ENCODE results near the gene SRPK2. TPM values are rescaled to one million over a fixed set of nuclear protein-coding genes. Genes with fewer than 3 reads are reported as not detected.
"Not testable (repeated sequence)": the region's sequence is repeated elsewhere in the genome, so short reads cannot be mapped to it uniquely, and the experiment has no call there.

The SRPK2 gene
- polyA plus RNA-seq, 1 donor: 34.9 TPM

DNA sequence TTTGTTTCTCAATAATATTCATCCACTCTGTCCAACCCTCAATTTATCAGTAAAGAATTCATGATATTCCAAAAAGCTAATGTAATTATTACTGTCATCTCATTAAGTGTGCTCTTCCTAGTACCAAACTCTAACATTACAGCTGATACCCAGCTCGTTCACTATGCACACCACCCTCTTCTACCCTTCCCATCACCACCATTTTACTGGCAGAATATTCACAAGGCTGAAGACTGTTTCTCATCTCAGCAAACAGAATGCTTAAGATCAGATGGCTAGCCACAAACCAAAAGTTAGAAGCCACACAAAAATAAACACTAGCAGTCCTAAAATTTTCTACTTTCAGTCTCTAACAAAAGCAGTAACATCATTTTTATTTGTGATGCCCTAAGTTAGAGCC lies 121.5 kb downstream of the SRPK2 start:
- DNase-seq (ENCODE audit: low read depth): no peak

DNA sequence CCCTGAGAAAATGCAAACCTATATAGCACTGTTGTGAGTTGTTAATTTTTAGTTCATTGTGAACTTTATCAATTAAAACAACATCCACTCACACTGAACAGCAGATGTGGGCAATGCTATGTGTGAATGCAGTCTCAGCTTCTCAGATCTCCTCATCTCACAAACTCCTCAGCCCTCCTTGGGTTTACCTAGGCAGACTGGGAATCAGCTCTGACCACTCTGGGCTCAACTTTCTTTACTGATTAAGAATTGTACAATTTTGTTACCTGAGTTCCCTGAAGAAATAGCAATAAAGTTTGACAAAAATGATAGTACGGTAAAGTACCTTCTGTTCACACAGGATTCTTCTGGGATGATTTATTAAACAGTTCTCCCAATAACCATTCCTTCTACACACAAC lies 124.0 kb downstream of the SRPK2 start:
- no peak for DNase-seq (ENCODE audit: low read depth)

- no peak for DNase-seq (ENCODE audit: low read depth)
These were observed 127.0 kb downstream of the SRPK2 start for GRCh38 chr7:105261689-105262088.

GRCh38 chr7:105260201-105260871 lies 128.4 kb downstream of the SRPK2 start:
- DNase-seq (ENCODE audit: low read depth): not testable (repeated sequence)

DNA sequence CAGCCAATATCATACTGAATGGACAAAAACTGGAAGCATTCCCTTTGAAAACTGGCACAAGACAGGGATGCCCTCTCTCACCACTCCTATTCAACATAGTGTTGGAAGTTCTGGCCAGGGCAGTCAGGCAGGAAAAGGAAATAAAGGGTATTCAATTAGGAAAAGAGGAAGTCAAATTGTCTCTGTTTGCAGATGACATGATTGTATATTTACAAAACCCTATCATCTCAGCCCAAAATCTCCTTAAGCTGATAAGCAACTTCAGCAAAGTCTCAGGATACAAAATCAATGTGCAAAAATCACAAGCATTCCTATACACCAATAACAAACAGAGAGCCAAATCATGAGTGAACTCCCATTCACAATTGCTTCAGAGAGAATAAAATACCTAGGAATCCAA lies 129.8 kb downstream of the SRPK2 start:
- not testable (repeated sequence) for DNase-seq (ENCODE audit: low read depth)

- DNase-seq (ENCODE audit: low read depth): no peak
These were observed 131.4 kb downstream of the SRPK2 start for GRCh38 chr7:105257338-105257737.

- DNase-seq (ENCODE audit: low read depth): no peak
These were observed 131.9 kb downstream of the SRPK2 start for GRCh38 chr7:105256761-105257231.

- DNase-seq (ENCODE audit: low read depth): no peak
These were observed 138.0 kb downstream of the SRPK2 start for GRCh38 chr7:105250706-105251105.

DNA sequence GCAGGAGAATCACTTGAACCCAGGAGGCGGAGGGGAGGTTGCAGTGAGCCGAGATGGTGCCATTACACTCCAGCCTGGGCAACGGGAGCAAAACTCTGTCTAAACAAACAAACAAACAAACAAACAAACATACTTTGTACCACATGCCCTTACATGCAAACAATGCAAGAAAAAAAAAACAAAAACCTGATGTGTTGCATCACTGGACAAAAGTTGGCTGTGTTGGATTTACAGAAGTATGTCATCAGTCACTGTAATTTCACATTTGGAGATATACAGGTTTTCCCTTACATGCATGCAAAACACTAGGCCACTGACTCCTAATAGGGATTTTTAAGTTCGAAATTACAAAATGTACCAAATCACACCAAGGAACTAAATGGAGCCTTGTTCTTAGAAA lies 138.5 kb downstream of the SRPK2 start:
- no peak for DNase-seq (ENCODE audit: low read depth)

DNA sequence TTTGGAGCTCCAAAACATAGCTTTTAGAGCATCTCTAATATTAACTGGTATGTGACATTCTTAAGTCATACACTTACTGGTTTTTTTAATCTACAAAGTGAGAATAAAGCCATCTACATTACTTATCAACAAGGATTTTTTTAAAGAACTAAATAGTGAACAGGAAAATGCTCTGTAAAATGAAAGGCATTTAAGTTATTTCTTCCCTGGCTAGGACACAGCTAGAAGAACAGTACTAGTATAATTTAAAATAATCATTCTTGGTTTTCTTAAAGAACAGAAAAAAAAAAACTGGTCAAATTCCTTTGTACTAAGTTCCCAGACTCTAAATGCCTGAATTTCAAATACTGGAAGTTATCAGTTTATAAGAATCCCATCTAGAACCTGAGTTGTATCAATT lies 139.5 kb downstream of the SRPK2 start:
- DNase-seq (ENCODE audit: low read depth): no peak

DNA sequence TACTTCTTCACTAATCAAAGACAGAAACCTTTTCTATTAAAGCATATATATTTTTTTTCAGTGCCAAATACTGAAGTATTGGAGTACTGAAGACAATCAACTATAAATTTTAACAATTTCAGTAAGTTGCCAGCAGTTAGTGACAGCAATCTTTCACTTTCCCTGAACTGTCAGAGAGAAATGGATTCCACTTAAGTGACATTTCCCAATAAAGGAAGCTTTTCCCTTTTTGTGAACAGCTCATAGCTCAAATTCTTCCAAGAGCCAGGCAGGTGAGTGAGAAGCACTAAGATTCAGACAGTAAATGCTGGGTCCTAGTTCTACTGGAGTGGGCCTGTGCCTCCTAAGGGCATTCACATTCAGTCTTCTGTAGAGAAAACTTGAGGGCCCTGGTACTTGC lies 142.0 kb downstream of the SRPK2 start:
- no peak for DNase-seq (ENCODE audit: low read depth)

DNA sequence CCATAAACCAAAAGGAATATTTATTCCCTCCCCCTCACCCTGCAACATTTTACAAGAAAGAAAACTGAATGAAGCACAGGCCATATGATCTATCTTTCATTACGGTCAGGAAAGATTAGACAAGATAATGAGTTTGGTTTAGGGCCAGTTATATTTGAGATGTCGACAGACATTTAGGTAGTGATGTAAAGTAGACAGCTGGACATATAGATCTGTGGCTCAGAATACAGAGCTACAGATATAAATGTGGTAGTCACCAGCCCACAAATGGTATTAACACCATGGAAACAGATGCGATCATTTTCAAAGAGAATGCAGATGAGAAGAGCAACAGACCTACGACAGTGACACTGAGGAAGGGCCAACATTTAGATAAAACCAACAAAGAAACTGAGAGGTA lies 142.5 kb downstream of the SRPK2 start:
- no peak for DNase-seq (ENCODE audit: low read depth)

DNA sequence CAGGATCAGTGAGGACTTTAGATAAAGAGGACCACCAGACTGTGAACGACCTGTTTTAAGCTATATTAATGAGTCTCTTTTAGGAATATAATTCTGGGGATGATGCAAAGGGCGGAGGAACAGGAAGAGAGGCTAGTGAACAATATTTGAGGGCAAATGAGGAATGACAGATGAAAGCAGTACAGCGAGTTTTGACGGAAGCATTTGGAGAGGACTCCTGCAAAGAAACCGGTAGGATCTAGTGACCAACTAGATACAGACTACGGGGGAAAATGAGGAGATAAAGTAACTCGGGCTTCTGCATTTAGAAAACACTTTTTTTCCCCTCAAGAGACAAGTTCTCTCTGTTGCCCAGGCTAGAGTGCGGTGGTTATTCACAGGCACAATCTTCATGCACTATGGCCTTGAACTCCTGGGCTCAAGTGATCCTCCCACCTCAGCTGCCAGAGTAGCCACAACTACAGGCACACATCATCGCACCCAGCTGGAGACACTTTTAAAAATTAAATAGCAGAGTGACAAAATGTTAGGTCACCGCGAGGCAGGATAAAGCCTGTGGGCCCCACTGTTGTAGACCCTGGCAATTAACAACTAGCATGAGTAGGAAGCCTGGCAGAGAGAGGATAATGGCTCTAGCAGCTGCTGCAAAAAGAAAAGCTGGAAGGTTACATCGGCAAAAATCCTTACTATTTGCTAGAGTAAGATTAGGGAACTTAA lies 143.2 kb downstream of the SRPK2 start:
- DNase-seq (ENCODE audit: low read depth): no peak

GRCh38 chr7:105244594-105244993 lies 144.1 kb downstream of the SRPK2 start:
- DNase-seq (ENCODE audit: low read depth): no peak

DNA sequence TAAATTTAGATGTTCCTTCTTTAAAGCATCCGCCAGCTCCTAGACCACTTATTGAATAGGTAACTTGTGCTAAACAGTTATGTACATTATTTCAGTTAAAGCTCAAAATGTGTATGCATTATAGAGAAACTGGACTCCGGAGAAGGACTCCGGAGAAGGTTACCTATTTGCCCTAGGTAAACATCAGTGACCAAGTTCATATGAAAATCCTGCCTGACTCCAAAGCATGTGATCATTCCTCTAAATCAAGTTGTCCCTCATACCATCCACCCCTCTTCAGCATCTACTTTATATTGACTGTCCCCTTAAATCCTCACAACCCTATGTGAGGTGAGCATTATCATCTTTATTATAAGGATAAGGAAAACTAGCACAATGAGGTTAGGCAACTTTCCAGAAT lies 147.5 kb downstream of the SRPK2 start:
- DNase-seq (ENCODE audit: low read depth): no peak

DNA sequence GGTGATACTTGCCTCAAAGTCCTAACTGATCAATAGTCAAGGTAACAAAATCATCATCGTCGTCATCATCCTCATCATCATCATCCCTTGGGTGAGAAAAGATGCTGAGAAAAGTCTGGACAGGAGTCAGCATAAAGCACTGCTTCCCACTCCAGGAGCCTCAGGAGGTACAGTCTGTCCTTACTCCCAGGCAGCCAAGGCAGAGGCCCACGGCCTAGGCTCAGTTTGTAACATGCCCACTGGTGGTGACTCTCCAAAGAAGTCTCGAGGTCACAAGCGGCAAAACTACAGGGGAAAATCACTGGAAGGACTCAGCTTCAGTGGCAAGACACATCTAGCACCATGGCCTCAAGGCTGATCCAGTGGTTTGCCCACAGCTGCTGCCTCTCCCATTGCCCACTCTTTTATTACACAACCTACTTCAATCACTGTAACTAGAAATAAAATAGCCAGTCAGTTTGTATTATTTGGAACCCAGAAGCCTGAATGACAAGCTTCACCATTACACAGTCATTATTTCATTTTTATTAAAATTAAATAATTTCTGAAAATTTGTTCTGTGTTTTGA lies 150.4 kb downstream of the SRPK2 start:
- no peak for DNase-seq (ENCODE audit: low read depth)

DNA sequence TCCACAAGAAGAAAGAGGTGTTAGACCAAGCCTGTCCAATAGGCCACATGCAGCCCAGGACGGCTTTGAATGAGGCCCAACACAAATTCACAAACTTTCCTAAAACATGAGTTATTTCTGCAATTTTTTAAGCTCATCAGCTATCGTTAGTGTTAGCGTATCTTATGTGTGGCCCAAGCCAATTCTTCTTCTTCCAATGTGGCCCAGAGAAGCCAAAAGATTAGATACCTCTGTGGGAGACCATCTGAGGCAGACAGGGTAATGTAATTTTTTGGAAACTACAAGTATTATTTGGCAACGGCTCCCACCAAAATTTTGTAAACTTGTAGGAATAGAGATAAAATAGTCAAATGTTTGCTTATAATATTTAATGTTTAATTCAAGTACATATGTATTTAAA lies 153.8 kb downstream of the SRPK2 start:
- no peak for DNase-seq (ENCODE audit: low read depth)

- DNase-seq (ENCODE audit: low read depth): not testable (repeated sequence)
These were observed 155.9 kb downstream of the SRPK2 start for GRCh38 chr7:105232829-105233291.

DNA sequence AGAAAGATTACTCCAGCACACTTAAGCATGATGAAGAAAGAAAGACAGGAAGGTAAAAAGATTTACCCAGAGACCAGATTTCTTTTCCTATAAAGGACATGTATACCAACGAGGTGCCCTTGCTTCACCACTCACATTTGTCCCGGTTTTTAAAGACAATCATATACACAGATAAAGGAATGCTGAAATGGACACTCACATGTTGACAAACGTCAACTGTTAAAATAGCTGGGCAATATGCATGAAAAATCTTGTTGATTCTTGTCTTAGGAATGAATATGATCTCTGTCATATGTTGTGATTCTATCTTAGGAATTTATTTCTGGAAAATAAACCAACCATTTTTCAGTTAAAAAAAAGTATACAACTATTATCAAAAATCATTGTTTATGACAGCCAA lies 158.2 kb downstream of the SRPK2 start:
- DNase-seq (ENCODE audit: low read depth): no peak

GRCh38 chr7:105229641-105230040 lies 159.1 kb downstream of the SRPK2 start:
- no peak for DNase-seq (ENCODE audit: low read depth)

GRCh38 chr7:105228555-105228954 lies 160.2 kb downstream of the SRPK2 start:
- no peak for DNase-seq (ENCODE audit: low read depth)

DNA sequence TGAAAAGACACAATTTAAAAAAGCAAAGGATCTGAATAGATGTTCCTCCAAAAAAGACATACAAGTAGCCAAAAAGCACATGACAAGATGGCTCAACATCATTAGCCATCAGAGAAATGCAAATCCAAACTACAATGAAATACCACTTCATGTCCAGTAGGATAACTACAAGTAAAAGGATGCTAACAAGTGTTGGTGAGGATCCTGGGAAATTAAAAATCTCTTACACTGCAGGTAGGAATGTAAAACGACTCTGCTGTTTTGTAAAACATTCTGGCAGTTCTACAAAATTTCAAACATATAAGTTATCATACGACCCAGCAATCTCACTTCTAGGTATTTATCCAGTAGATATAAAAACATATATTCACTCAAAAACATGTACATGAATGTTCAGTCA lies 161.3 kb downstream of the SRPK2 start:
- no peak for DNase-seq (ENCODE audit: low read depth)
